Stomach (tissue), 9 donors: Measurements from ENCODE around the gene ELL2. TPM values are rescaled to one million over a fixed set of nuclear protein-coding genes. Genes with fewer than 3 reads are reported as not detected.
A peak's percentile ranks its signal among the peaks of the same experiment; 100 is the strongest.

Experiments used
- DNase-seq, 2 donors: peaks; one replicate each; pipeline versions ENCODE4 v3.0.0 to v3.0.0-alpha.2; 2013 to 2019
- H3K27ac ChIP-seq, 5 donors: fragments of 200-600 bp in 4 of 5; sonication (generic) in 4 of 5; one replicate each; pipeline ENCODE4 v1.5.1; 2013 to 2019; ENCODE audit warnings: mild to moderate bottlenecking in 1 of 5, moderate library complexity in 1 of 5
- H3K27me3 ChIP-seq, 3 donors: fragments of 200-600 bp; sonication (generic); one replicate each; pipeline ENCODE4 v1.5.1; 2017 to 2019; ENCODE audit warnings: mixed run types in 1 of 3
- H3K36me3 ChIP-seq, 4 donors: fragments of 200-600 bp; sonication (generic); 1 replicate in 3 of 4; 2 replicates in 1 of 4; pipeline ENCODE4 v1.5.1; 2016 to 2019
- H3K4me1 ChIP-seq, 4 donors: fragments of 200-600 bp; sonication (generic); one replicate each; pipeline ENCODE4 v1.5.1; 2016 to 2019
- H3K4me3 ChIP-seq, 4 donors: fragments of 200-600 bp; sonication (generic) in 3 of 4; one replicate each; pipeline ENCODE4 v1.5.1; 2016 to 2019; ENCODE audit warnings: mild to moderate bottlenecking in 1 of 4
- H3K9me3 ChIP-seq, 4 donors: fragments of 200-600 bp; sonication (generic); one replicate each; pipeline ENCODE4 v1.5.1; 2016 to 2019
- EP300 ChIP-seq: sonication (generic); formaldehyde crosslinking; IDR thresholded peaks from one replicate; pipeline ENCODE4 v1.6.1; 2017; ENCODE audit warnings: antibody characterized with exemption
- POLR2A ChIP-seq, 4 donors: fragments of 450-650 bp; IDR thresholded peaks; one replicate each; pipeline ENCODE4 v1.6.1; 2016; ENCODE audit warnings: antibody characterized with exemption in 4 of 4, control low read depth in 2 of 4, mild to moderate bottlenecking in 1 of 4, moderate library complexity in 1 of 4
- POLR2AphosphoS5 ChIP-seq, 3 donors: sonication (generic); formaldehyde crosslinking; IDR thresholded peaks; one replicate each; pipeline ENCODE4 v1.6.1; 2016; ENCODE audit warnings: antibody characterized with exemption in 3 of 3
- WGBS, 5 donors: extraction: QIAGEN DNeasy Blood & Tissue Kit in 3 of 5; methylation state at CpG; one replicate each; pipeline versions ENCODE4 v1.1.5 to v1.1.7; 2013 to 2018; 5-methylcytosine and 5-hydroxymethylcytosine counted together
- intact Hi-C: fragments of 100-400 bp; cut with DNase I; formaldehyde crosslinking; loops from one replicate; pipeline ENCODE4 v1.15.1; 2023; ENCODE audit warnings: low total_unique reads
- polyA plus RNA-seq, 3 donors: library from polyadenylated mRNA; stranded (reverse); fragments of 200-250 nt; gene quantifications; one replicate each; pipeline ENCODE4 v1.2.3, GENCODE V29; 2013
- total RNA-seq, 5 donors: library from RNA; depleted of rRNA; stranded (reverse); fragments of >200 nt; gene quantifications; one replicate each; pipeline versions ENCODE4 v1.1.0 to v1.2.3, GENCODE V29; 2014 to 2016
- TF ChIP-seq, protein P1 (sequence below), 7 experiments: fragments of 450-650 bp in 4 of 7; fragments of 200-600 bp in 3 of 7; sonication (generic) in 3 of 7; IDR thresholded peaks; one replicate each; pipeline ENCODE4 v1.5.1; 2016 to 2019; ENCODE audit warnings: antibody characterized with exemption in 7 of 7, control low read depth in 2 of 7, mild to moderate bottlenecking in 1 of 7
- donor health status: healthy with polysubstance abuse.
- donor health status: Bipolar disorder and iron deficiency.
- donor health status: healthy.

The ELL2 gene
- total and polyA plus RNA-seq, 8 donors: 24.7 to 279 (median 98.0) TPM

DNA sequence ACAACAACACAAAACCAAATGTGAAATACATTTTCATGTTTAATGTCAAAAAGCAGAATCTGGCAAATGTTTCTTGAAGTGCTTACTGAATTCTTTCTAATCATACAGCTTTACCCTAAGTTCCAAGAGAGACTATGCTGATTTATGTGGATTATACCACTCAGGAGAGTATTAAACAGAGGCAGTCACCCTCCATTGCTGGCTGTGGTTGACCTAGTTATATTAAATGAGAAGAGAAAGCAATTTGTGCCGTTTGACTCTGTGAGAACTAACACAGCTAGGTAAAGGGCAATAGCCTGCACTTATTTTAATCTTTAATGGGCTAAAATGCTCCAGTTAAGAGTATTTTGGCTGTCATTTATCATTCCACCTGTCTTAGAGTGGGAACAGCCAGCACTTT lies 62.6 kb downstream of the ELL2 start:
- H3K36me3 ChIP-seq: peaks cover 20 to 81% (median 66%) of the 10 kb centered on the region in 4 donors
- 35 to 50% (median 35%) methylated on average over 1 of the region's 1 CpG for WGBS, 5 donors
- no peak for DNase-seq

DNA sequence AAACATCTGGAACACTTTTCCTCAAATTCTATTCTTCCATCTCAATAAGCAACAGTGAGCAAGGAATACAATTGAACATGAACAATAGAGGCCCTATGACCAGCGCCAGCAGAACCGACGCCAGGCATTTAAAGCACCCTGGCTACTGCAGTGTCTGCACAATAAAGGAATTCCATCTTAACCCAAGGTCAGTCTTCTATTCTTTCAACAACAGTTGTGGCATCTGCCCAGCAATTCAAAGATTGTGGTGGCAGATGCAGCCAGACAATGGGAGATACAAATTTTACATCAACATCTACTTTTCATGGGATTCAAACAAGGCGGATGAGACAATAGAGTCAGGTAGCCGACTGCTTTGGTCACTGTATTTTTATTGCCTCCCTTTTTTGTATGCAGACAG lies 65.9 kb downstream of the ELL2 start:
- no peak for DNase-seq
- Histone ChIP-seq H3K27me3 (no peaks in the 10 kb centered on the region), H3K27ac (no peak overlapping the region), H3K4me3 (no peak overlapping the region), H3K36me3 (peaks cover 30 to 100% (median 96%) of the 10 kb centered on the region in 4 donors), H3K9me3 (no peaks in the 10 kb centered on the region), H3K4me1 (peaks cover 0 to 42% (median 23%) of the 10 kb centered on the region in 4 donors)
- intact Hi-C loops: no loop called here
- 80 to 91% (median 88%) methylated on average over 5 of the region's 5 CpGs for WGBS, 5 donors
- TF ChIP-seq, protein P1, sequence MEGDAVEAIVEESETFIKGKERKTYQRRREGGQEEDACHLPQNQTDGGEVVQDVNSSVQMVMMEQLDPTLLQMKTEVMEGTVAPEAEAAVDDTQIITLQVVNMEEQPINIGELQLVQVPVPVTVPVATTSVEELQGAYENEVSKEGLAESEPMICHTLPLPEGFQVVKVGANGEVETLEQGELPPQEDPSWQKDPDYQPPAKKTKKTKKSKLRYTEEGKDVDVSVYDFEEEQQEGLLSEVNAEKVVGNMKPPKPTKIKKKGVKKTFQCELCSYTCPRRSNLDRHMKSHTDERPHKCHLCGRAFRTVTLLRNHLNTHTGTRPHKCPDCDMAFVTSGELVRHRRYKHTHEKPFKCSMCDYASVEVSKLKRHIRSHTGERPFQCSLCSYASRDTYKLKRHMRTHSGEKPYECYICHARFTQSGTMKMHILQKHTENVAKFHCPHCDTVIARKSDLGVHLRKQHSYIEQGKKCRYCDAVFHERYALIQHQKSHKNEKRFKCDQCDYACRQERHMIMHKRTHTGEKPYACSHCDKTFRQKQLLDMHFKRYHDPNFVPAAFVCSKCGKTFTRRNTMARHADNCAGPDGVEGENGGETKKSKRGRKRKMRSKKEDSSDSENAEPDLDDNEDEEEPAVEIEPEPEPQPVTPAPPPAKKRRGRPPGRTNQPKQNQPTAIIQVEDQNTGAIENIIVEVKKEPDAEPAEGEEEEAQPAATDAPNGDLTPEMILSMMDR (IDR thresholded peaks at IDR 0.05): no peak
- TF ChIP-seq EP300: no peak
- no peak for TF ChIP-seq POLR2A (IDR thresholded peaks at IDR 0.05)
- no peak for TF ChIP-seq POLR2AphosphoS5 (IDR thresholded peaks at IDR 0.05)

More for the DNA sequence above, 62.6 kb downstream of the ELL2 start:
- TF ChIP-seq EP300: no peak
- TF ChIP-seq, protein P1 (IDR thresholded peaks at IDR 0.05): no peak
- no peak for TF ChIP-seq POLR2A (IDR thresholded peaks at IDR 0.05)
- TF ChIP-seq POLR2AphosphoS5 (IDR thresholded peaks at IDR 0.05): no peak
- Histone ChIP-seq H3K4me3 (no peak overlapping the region), H3K27ac (peak overlapping the region in 1 of 5 donors; percentile 25), H3K4me1 (peaks cover 0 to 68% (median 35%) of the 10 kb centered on the region in 4 donors), H3K27me3 (no peaks in the 10 kb centered on the region), H3K9me3 (no peaks in the 10 kb centered on the region)
- intact Hi-C loops: no loop called here

DNA sequence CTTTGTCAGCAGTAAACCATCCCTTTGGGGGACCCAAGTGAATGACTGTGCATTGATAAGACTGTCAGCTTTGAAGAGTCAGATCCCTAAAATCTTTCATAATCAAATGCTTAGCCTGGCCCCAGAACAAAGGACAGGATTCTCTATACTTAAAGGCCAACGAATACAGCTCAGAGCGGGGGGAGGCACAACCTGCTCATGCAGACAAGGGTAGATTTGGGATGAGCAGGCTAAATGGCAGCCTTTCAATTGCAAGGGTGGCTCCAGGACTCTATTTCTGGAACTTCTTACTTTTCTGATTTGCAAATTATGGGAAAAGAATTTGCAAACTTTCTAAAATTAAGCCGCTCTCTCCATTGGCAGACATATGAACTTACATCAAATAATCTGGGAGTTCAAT lies 66.4 kb downstream of the ELL2 start:
- Histone ChIP-seq H3K9me3 (no peaks in the 10 kb centered on the region), H3K4me3 (no peak overlapping the region), H3K27ac (no peak overlapping the region), H3K27me3 (no peaks in the 10 kb centered on the region), H3K36me3 (peaks cover 30 to 100% (median 98%) of the 10 kb centered on the region in 4 donors), H3K4me1 (peaks cover 0 to 37% (median 18%) of the 10 kb centered on the region in 4 donors)
- no peak for TF ChIP-seq POLR2A (IDR thresholded peaks at IDR 0.05)
- TF ChIP-seq EP300: no peak
- TF ChIP-seq, protein P1 (IDR thresholded peaks at IDR 0.05): no peak
- no peak for TF ChIP-seq POLR2AphosphoS5 (IDR thresholded peaks at IDR 0.05)
- DNase-seq: no peak
- 74 to 88% (median 80%) methylated on average over 3 of the region's 3 CpGs for WGBS, 5 donors
- intact Hi-C loops: no loop called here

DNA sequence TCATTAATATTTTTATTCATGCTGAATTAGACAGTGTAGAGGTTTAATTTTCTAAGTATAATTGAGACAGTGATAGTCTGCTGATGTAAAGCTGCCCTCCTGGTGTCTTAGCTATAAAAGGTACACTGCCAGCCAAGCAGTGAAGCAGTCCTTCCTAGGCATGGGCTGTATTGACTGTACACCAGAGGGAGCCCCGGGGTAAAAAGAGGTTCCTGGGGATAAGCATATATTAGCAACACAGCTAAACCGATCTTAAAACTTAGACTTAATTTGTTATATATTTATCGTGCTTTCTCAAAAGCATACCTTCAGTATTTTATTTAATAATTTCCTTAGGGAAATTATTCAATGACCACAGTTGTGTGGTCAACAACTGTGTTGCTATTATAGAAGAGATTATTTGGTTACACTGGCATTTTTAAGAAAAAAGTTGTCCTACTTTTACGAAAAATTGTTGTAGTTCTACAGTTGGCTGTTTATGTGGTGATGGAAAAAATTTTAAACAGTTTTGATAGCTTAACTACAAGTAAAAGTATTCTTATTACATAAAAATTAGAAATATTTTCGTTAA lies 68.8 kb downstream of the ELL2 start:
- intact Hi-C loops: no loop called here
- Histone ChIP-seq H3K27ac (no peak overlapping the region), H3K4me1 (peaks cover 0 to 34% (median 9%) of the 10 kb centered on the region in 4 donors), H3K27me3 (no peaks in the 10 kb centered on the region), H3K4me3 (no peak overlapping the region), H3K36me3 (peaks cover 34 to 100% (median 98%) of the 10 kb centered on the region in 4 donors), H3K9me3 (no peaks in the 10 kb centered on the region)
- WGBS, 5 donors: 84 to 90% (median 90%) methylated on average over 5 of the region's 5 CpGs
- no peak for TF ChIP-seq POLR2AphosphoS5 (IDR thresholded peaks at IDR 0.05)
- no peak for TF ChIP-seq EP300
- TF ChIP-seq POLR2A (IDR thresholded peaks at IDR 0.05): no peak
- TF ChIP-seq, protein P1 (IDR thresholded peaks at IDR 0.05): peak in 3 of 7 experiments; percentile 31 to 42 (median 39)
- DNase-seq: peak; percentile 48 to 54
